Keratinocyte (primary cell): Measurements from ENCODE around the gene ABI3. TPM values are rescaled to one million over a fixed set of nuclear protein-coding genes. Genes with fewer than 3 reads are reported as not detected.

ENCODE experiments used
- DNase-seq: peaks from one replicate; pipeline ENCODE4 v3.0.0-alpha.2; 2011; ENCODE audit warnings: low read depth, missing footprints, low spot score
- FAIRE-seq: peaks from 2 replicates; lab custom pipeline; 2011; peaks lifted over from hg19 to GRCh38; lab: Jason Lieb, UNC
- H2AFZ ChIP-seq: 2 replicates; pipeline ENCODE4 v1.6.0; 2012; ENCODE audit warnings: low read length, control low read depth, inconsistent platforms; ENCODE audit not compliant: control insufficient read depth
- H3K27ac ChIP-seq: 2 replicates; pipeline ENCODE4 v1.5.1; 2011; ENCODE audit warnings: low read length; ENCODE audit not compliant: control insufficient read depth, insufficient read depth
- H3K27me3 ChIP-seq: 3 replicates; pipeline ENCODE4 v1.6.0; 2011; ENCODE audit warnings: low read length; ENCODE audit not compliant: control insufficient read depth, insufficient read depth; ENCODE audit errors: extremely low read depth
- H3K36me3 ChIP-seq, 2 experiments: 2 replicates in 1 of 2; 3 replicates in 1 of 2; pipeline ENCODE4 v1.5.1; 2011; ENCODE audit warnings: low read length in 2 of 2, mild to moderate bottlenecking in 1 of 2; ENCODE audit not compliant: control insufficient read depth in 2 of 2, insufficient read depth in 2 of 2; ENCODE audit errors: extremely low read depth in 1 of 2
- H3K4me1 ChIP-seq: 3 replicates; pipeline ENCODE4 v1.5.1; 2011; ENCODE audit warnings: low read length; ENCODE audit not compliant: control insufficient read depth, insufficient read depth; ENCODE audit errors: extremely low read depth
- H3K4me2 ChIP-seq: 3 replicates; pipeline ENCODE4 v1.6.0; 2011; ENCODE audit warnings: low read depth, low read length; ENCODE audit not compliant: control insufficient read depth, insufficient read depth; ENCODE audit errors: extremely low read depth
- H3K4me3 ChIP-seq, 3 experiments: fragments of 200-600 bp in 1 of 3; sonication (generic) in 1 of 3; 2 replicates in 2 of 3; 3 replicates in 1 of 3; pipeline ENCODE4 v1.5.1; 2011 to 2016; ENCODE audit warnings: low read length in 3 of 3, mild to moderate bottlenecking in 3 of 3, control low read depth in 2 of 3, inconsistent platforms in 1 of 3, low read depth in 1 of 3, mixed read lengths in 1 of 3, mixed run types in 1 of 3, moderate library complexity in 1 of 3; ENCODE audit not compliant: control insufficient read depth in 2 of 3, insufficient read depth in 2 of 3; ENCODE audit errors: extremely low read depth in 1 of 3
- H3K79me2 ChIP-seq: 2 replicates; pipeline ENCODE4 v1.6.0; 2012; ENCODE audit warnings: low read length; ENCODE audit not compliant: control insufficient read depth, insufficient read depth
- H3K9ac ChIP-seq: 3 replicates; pipeline ENCODE4 v1.6.0; 2011; ENCODE audit warnings: low read length; ENCODE audit not compliant: control insufficient read depth, insufficient read depth; ENCODE audit errors: extremely low read depth
- H3K9me1 ChIP-seq: 3 replicates; pipeline ENCODE4 v1.6.0; 2011; ENCODE audit warnings: low read length; ENCODE audit not compliant: control insufficient read depth, insufficient read depth; ENCODE audit errors: extremely low read depth
- H3K9me3 ChIP-seq: 2 replicates; pipeline ENCODE4 v1.5.1; 2012; ENCODE audit warnings: low read depth, low read length; ENCODE audit not compliant: control insufficient read depth
- H4K20me1 ChIP-seq: 3 replicates; pipeline ENCODE4 v1.6.0; 2011; ENCODE audit warnings: low read length; ENCODE audit not compliant: control insufficient read depth, insufficient read depth; ENCODE audit errors: extremely low read depth
- CTCF ChIP-seq, 3 experiments: IDR thresholded peaks in 1 of 3; conservative IDR thresholded peaks in 1 of 3; optimal IDR thresholded peaks in 1 of 3; 2 replicates in 2 of 3; 3 replicates in 1 of 3; pipeline versions ENCODE3 to v1.5.1; 2011; ENCODE audit warnings: low read length in 3 of 3, mild to moderate bottlenecking in 3 of 3, moderate library complexity in 2 of 3, control low read depth in 1 of 3, inconsistent platforms in 1 of 3; ENCODE audit not compliant: insufficient read depth in 2 of 3; ENCODE audit errors: extremely low read depth in 1 of 3
- EZH2 ChIP-seq: IDR thresholded peaks from one replicate; pipeline ENCODE4 v1.6.1; 2012; ENCODE audit warnings: inconsistent platforms, mild to moderate bottlenecking, low read length, moderate library complexity
- dilution Hi-C: fragments of 300-500 bp; cut with MboI; formaldehyde crosslinking; loops from one replicate; pipeline ENCODE4 v1.7.0; 2020; ENCODE audit warnings: low sequenced_read_pairs; ENCODE audit not compliant: extremely low pct_ligation_motif_present
- polyA plus RNA-seq, 5 experiments: library from polyadenylated mRNA; depleted of rRNA in 3 of 5; stranded (reverse) in 3 of 5; stranded (forward) in 1 of 5; unstranded in 1 of 5; fragments of >200 nt; gene quantifications; 1 replicate in 1 of 5; 2 replicates in 3 of 5; 3 replicates in 1 of 5; pipeline versions ENCODE4 v1.2.1 to v1.2.3, GENCODE V29; 2011 to 2012; ENCODE audit warnings: missing spikeins in 2 of 5, low read depth in 1 of 5, low replicate concordance in 1 of 5

Gene ABI3
- polyA plus RNA-seq, 1 donor (not counting 4 experiments of a cell fraction or from before 2014, with no cell fraction given), result not detected

DNA sequence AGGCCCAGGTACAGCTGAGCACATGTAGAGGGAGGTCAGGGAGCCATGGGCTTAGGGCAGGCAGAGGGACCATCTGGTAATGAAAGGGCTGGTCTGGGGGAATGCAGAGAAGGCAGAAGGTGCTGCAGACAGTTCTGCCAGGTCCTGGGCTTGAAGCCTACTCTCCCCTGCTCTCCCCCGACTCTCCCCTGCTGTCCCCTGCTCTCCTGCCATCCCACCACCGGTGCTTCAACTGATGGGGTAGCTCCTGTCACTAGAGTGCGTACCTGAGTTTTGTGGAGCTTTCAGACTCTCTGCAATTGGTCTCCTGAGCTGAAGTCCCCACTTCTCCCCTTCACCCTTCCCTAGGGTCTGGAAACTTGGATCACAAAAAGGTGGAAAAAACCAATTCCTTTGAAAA is 57.4 kb downstream of the ABI3 start:
- Histone ChIP-seq H3K9me3 (no peaks in the 10 kb centered on the region), H3K4me3 (no peak overlapping the region), H3K4me1 (peaks cover 8% of the 10 kb centered on the region), H3K9me1 (no peaks in the 10 kb centered on the region), H3K36me3 (no peaks in the 10 kb centered on the region), H3K9ac (no peak overlapping the region), H3K27ac (no peak overlapping the region), H3K4me2 (no peak overlapping the region), H3K79me2 (no peaks in the 10 kb centered on the region), H4K20me1 (no peaks in the 10 kb centered on the region), H3K27me3 (no peaks in the 10 kb centered on the region), H2AFZ (no peak overlapping the region)
- TF ChIP-seq EZH2, result no peak
- no peak for TF ChIP-seq CTCF (optimal IDR thresholded peaks at IDR 0.05 in 1 of 3, IDR thresholded peaks at IDR 0.05 in 1 of 3, conservative IDR thresholded peaks at IDR 0.05 in 1 of 3; ENCODE audit: extremely low read depth in 1 of 3, insufficient read depth in 2 of 3, low read length in 3 of 3)
- FAIRE-seq, result no peak
- no peak for DNase-seq
- dilution Hi-C loops, result no loop called here

DNA sequence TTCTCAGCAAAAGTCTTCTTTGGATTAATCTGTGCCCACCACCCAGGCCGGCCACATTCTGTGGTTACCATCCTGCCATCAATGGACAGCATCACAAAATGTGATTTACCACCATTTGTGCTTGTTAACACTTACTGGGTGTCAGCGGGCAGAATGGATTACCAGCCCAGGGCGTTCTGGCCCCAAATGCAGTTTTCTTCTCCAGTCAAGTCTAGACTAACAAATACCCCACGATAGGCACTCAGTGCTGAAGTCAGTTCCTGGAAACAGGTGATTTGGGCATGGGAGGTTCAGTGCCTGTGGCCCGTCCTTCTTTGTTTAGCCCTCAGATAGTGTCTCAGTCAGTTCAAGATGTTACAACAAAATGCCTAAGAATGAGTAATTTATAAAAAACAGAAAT is 58.8 kb downstream of the ABI3 start:
- TF ChIP-seq CTCF (optimal IDR thresholded peaks at IDR 0.05 in 1 of 3, IDR thresholded peaks at IDR 0.05 in 1 of 3, conservative IDR thresholded peaks at IDR 0.05 in 1 of 3; ENCODE audit: extremely low read depth in 1 of 3, insufficient read depth in 2 of 3, low read length in 3 of 3) (no peak), EZH2 (no peak)
- Histone ChIP-seq H3K27ac (no peak overlapping the region), H3K9me3 (no peaks in the 10 kb centered on the region), H3K4me3 (no peak overlapping the region), H3K27me3 (no peaks in the 10 kb centered on the region), H3K79me2 (no peaks in the 10 kb centered on the region), H3K9ac (no peak overlapping the region), H3K9me1 (no peaks in the 10 kb centered on the region), H3K4me1 (peaks cover 8% of the 10 kb centered on the region), H3K4me2 (no peak overlapping the region), H3K36me3 (no peaks in the 10 kb centered on the region), H4K20me1 (no peaks in the 10 kb centered on the region), H2AFZ (no peak overlapping the region)
- FAIRE-seq (no peak), DNase-seq (no peak)
- dilution Hi-C loops, result no loop called here

Other genes with a start within 250 kb of the ABI3 start
- not detected in 3 replicates for gene GIP, start 242.1 kb upstream of the ABI3 start, polyA plus RNA-seq
- gene IGF2BP1, start 213.3 kb upstream of the ABI3 start, polyA plus RNA-seq, result under 0.01 TPM in 1 of 3 replicates, not detected in the others
- 0.01 to 0.32 TPM (median 0.08 TPM) in 3 replicates for gene B4GALNT2, start 77.9 kb upstream of the ABI3 start, polyA plus RNA-seq
- gene GNGT2, start 133 bp upstream of the ABI3 start, polyA plus RNA-seq, result not detected in 3 replicates
- 0.04 to 0.13 TPM (median 0.07 TPM) in 3 replicates for gene PHOSPHO1, start 20.1 kb downstream of the ABI3 start, polyA plus RNA-seq
- gene ZNF652, start 151.5 kb downstream of the ABI3 start, polyA plus RNA-seq, result 5.1 to 8.9 TPM (median 8.5 TPM) in 3 replicates
- gene PHB1, start 204.2 kb downstream of the ABI3 start, polyA plus RNA-seq, result 286 to 500 TPM (median 395 TPM) in 3 replicates